ENCODE measurements around the gene TPCN1.
A peak's percentile ranks its signal among the peaks of the same experiment; 100 is the strongest.

The TPCN1 gene

GRCh38 chr12:113253532-113254285, 32.4 kb downstream of the TPCN1 start:
- no peak overlapping the region for H3K27ac ChIP-seq (ENCODE audit: low read depth, low read length)

GRCh38 chr12:113254298-113254697, 33.0 kb downstream of the TPCN1 start:
- Histone ChIP-seq H3K4me3 (ENCODE audit: low read depth in 1 of 5, low read length in 5 of 5) (no peak overlapping the region), H3K9ac (ENCODE audit: low read length in 5 of 5) (no peak overlapping the region), H3K9me3 (ENCODE audit: control insufficient read depth in 5 of 5, low read length in 5 of 5) (peaks cover 2 to 17% (median 7%) of the 10 kb centered on the region in 5 donors), H3K27me3 (ENCODE audit: control insufficient read depth in 5 of 5, insufficient read depth in 4 of 5, low read length in 5 of 5) (no peaks in the 10 kb centered on the region), H3K4me1 (ENCODE audit: control insufficient read depth in 5 of 5, insufficient read depth in 5 of 5, low read length in 5 of 5) (peaks cover 2 to 10% (median 8%) of the 10 kb centered on the region in 5 donors), H3K36me3 (ENCODE audit: control insufficient read depth in 5 of 5, insufficient read depth in 5 of 5, low read length in 5 of 5) (peaks cover 3 to 39% (median 22%) of the 10 kb centered on the region in 5 donors), H3K27ac (ENCODE audit: low read depth, low read length) (no peak overlapping the region)

More at GRCh38 chr12:113253532-113254285, 32.4 kb downstream of the TPCN1 start:
- Histone ChIP-seq H3K36me3 (ENCODE audit: control insufficient read depth in 5 of 5, insufficient read depth in 5 of 5, low read length in 5 of 5) (peaks cover 3 to 44% (median 28%) of the 10 kb centered on the region in 5 donors), H3K4me1 (ENCODE audit: control insufficient read depth in 5 of 5, insufficient read depth in 5 of 5, low read length in 5 of 5) (peaks cover 0 to 4% (median 2%) of the 10 kb centered on the region in 5 donors), H3K9ac (ENCODE audit: low read length in 5 of 5) (no peak overlapping the region), H3K27me3 (ENCODE audit: control insufficient read depth in 5 of 5, insufficient read depth in 4 of 5, low read length in 5 of 5) (no peaks in the 10 kb centered on the region), H3K4me3 (ENCODE audit: low read depth in 1 of 5, low read length in 5 of 5) (no peak overlapping the region), H3K9me3 (ENCODE audit: control insufficient read depth in 5 of 5, low read length in 5 of 5) (peaks cover 2 to 17% (median 7%) of the 10 kb centered on the region in 5 donors)

DNA sequence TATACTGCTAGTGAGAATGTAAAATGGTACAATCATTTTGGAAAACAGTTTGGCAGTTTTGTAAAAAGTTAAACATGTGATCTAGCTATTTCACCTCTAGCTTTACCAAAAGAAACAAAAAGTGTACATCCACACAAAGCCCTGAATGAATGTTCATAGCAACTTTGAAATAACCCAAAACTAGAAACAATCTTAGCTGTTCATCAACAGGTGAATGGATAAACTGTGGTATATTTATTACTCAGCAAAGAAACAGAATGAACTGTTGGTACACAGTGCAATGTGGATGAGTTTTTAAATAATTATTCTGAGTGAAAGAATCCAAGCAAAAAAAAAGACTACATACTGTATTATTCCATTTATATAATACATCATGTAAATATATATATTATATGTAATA, 36.3 kb downstream of the TPCN1 start:
- peaks cover 13 to 36% (median 30%) of the 10 kb centered on the region in 5 donors for H3K4me1 ChIP-seq (ENCODE audit: control insufficient read depth in 5 of 5, insufficient read depth in 5 of 5, low read length in 5 of 5)

DNA sequence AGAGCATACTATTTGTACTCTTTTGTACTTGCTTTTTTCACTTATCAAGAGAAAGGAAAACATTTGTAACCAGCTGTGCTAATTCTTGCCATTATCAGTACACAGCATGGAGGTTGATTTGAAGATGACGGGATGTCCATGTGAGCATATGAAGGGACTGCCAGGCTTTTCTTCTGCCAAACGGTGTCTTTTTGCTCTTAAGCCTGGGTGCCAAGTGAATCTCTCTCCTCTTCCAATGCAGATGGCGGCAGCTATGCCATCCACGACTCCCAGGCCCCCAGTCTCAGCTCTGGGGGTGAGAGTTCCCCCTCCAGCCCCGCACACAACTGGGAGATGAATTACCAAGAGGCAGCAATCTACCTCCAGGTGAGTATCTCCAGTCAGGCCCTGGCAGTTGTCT, 38.9 kb downstream of the TPCN1 start:
- Histone ChIP-seq H3K27me3 (ENCODE audit: control insufficient read depth in 5 of 5, insufficient read depth in 4 of 5, low read length in 5 of 5) (no peaks in the 10 kb centered on the region), H3K36me3 (ENCODE audit: control insufficient read depth in 5 of 5, insufficient read depth in 5 of 5, low read length in 5 of 5) (peaks cover 0 to 16% (median 6%) of the 10 kb centered on the region in 5 donors), H3K9ac (ENCODE audit: low read length in 5 of 5) (no peak overlapping the region), H3K4me3 (ENCODE audit: low read depth in 1 of 5, low read length in 5 of 5) (no peak overlapping the region), H3K27ac (ENCODE audit: low read depth, low read length) (peak overlapping the region; percentile 52), H3K4me1 (ENCODE audit: control insufficient read depth in 5 of 5, insufficient read depth in 5 of 5, low read length in 5 of 5) (peaks cover 14 to 39% (median 33%) of the 10 kb centered on the region in 5 donors), H3K9me3 (ENCODE audit: control insufficient read depth in 5 of 5, low read length in 5 of 5) (no peaks in the 10 kb centered on the region)

More for the DNA sequence above, 36.3 kb downstream of the TPCN1 start:
- Histone ChIP-seq H3K36me3 (ENCODE audit: control insufficient read depth in 5 of 5, insufficient read depth in 5 of 5, low read length in 5 of 5) (peaks cover 3 to 16% (median 7%) of the 10 kb centered on the region in 5 donors), H3K27ac (ENCODE audit: low read depth, low read length) (no peak overlapping the region), H3K27me3 (ENCODE audit: control insufficient read depth in 5 of 5, insufficient read depth in 4 of 5, low read length in 5 of 5) (no peaks in the 10 kb centered on the region), H3K9ac (ENCODE audit: low read length in 5 of 5) (no peak overlapping the region), H3K9me3 (ENCODE audit: control insufficient read depth in 5 of 5, low read length in 5 of 5) (peaks cover 2 to 14% (median 7%) of the 10 kb centered on the region in 5 donors), H3K4me3 (ENCODE audit: low read depth in 1 of 5, low read length in 5 of 5) (no peak overlapping the region)

DNA sequence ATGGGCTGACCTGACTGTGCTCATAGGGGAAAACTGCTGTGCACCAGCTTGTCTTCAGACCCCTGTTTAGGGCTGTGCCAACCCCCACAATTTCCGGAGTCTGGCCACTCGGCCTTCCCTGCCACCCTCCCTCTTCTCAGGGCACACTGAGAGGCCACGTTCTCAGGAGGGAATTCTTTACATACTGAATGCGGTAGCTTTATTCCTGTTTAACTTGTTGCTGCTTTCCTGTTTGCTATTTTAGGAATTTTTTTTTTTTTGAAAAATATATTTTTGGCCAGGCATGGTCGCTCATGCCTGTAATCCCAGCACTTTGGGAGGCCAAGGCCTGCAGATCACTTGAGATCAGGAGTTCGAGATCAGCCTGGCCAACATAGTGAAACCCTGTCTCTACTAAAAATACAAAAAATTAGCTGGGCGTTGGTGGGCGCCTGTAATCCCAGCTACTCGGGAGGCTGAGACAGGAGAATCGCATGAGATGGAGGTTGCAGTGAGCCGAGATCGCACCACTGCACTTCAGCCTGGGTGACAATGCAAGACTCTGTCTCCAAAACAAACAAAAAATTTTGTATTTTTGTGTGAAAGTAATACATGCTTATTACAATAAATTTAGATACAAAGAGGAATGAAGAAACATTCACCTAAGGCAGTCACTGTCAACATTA, 39.5 kb downstream of the TPCN1 start:
- peaks cover 14 to 39% (median 33%) of the 10 kb centered on the region in 5 donors for H3K4me1 ChIP-seq (ENCODE audit: control insufficient read depth in 5 of 5, insufficient read depth in 5 of 5, low read length in 5 of 5)
- peaks cover 0 to 22% (median 8%) of the 10 kb centered on the region in 5 donors for H3K36me3 ChIP-seq (ENCODE audit: control insufficient read depth in 5 of 5, insufficient read depth in 5 of 5, low read length in 5 of 5)
- no peak overlapping the region for H3K9ac ChIP-seq (ENCODE audit: low read length in 5 of 5)

GRCh38 chr12:113261847-113262470, 40.7 kb downstream of the TPCN1 start:
- no peaks in the 10 kb centered on the region for H3K27me3 ChIP-seq (ENCODE audit: control insufficient read depth in 5 of 5, insufficient read depth in 4 of 5, low read length in 5 of 5)
- H3K9me3 ChIP-seq (ENCODE audit: control insufficient read depth in 5 of 5, low read length in 5 of 5), result no peaks in the 10 kb centered on the region
- H3K9ac ChIP-seq (ENCODE audit: low read length in 5 of 5), result peak overlapping the region in 1 of 5 donors; percentile 35
- peaks cover 14 to 39% (median 33%) of the 10 kb centered on the region in 5 donors for H3K4me1 ChIP-seq (ENCODE audit: control insufficient read depth in 5 of 5, insufficient read depth in 5 of 5, low read length in 5 of 5)
- peaks cover 0 to 34% (median 20%) of the 10 kb centered on the region in 5 donors for H3K36me3 ChIP-seq (ENCODE audit: control insufficient read depth in 5 of 5, insufficient read depth in 5 of 5, low read length in 5 of 5)
- no peak overlapping the region for H3K4me3 ChIP-seq (ENCODE audit: low read depth in 1 of 5, low read length in 5 of 5)
- peak overlapping the region; percentile 37 for H3K27ac ChIP-seq (ENCODE audit: low read depth, low read length)

More for the DNA sequence above, 39.5 kb downstream of the TPCN1 start:
- Histone ChIP-seq H3K9me3 (ENCODE audit: control insufficient read depth in 5 of 5, low read length in 5 of 5) (no peaks in the 10 kb centered on the region), H3K4me3 (ENCODE audit: low read depth in 1 of 5, low read length in 5 of 5) (no peak overlapping the region), H3K27ac (ENCODE audit: low read depth, low read length) (peak overlapping the region; percentile 52), H3K27me3 (ENCODE audit: control insufficient read depth in 5 of 5, insufficient read depth in 4 of 5, low read length in 5 of 5) (no peaks in the 10 kb centered on the region)

DNA sequence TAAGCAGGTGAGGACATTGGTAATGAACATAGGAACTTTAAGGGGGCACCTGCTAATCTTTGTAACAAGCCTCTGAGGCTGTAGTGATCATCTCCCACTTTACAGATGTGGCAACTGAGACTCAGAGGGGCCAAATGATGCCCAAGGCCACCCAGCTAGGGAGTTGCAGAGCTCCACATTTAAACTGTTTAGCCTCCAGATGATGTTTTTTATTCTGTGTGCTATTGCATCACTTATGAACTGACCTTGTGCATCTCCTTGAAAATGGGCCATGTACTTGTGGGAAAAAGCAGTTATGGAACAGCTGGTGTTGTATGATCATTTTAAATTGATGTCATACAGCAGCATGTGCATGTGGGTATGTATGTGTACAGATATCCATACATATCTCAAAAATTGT, 41.4 kb downstream of the TPCN1 start:
- peaks cover 0 to 39% (median 24%) of the 10 kb centered on the region in 5 donors for H3K36me3 ChIP-seq (ENCODE audit: control insufficient read depth in 5 of 5, insufficient read depth in 5 of 5, low read length in 5 of 5)
- no peak overlapping the region for H3K4me3 ChIP-seq (ENCODE audit: low read depth in 1 of 5, low read length in 5 of 5)
- H3K9me3 ChIP-seq (ENCODE audit: control insufficient read depth in 5 of 5, low read length in 5 of 5), result no peaks in the 10 kb centered on the region
- H3K4me1 ChIP-seq (ENCODE audit: control insufficient read depth in 5 of 5, insufficient read depth in 5 of 5, low read length in 5 of 5), result peaks cover 14 to 39% (median 33%) of the 10 kb centered on the region in 5 donors
- peak overlapping the region; percentile 37 for H3K27ac ChIP-seq (ENCODE audit: low read depth, low read length)
- H3K9ac ChIP-seq (ENCODE audit: low read length in 5 of 5), result no peak overlapping the region
- H3K27me3 ChIP-seq (ENCODE audit: control insufficient read depth in 5 of 5, insufficient read depth in 4 of 5, low read length in 5 of 5), result no peaks in the 10 kb centered on the region

GRCh38 chr12:113263431-113263963, 42.2 kb downstream of the TPCN1 start:
- no peaks in the 10 kb centered on the region for H3K9me3 ChIP-seq (ENCODE audit: control insufficient read depth in 5 of 5, low read length in 5 of 5)

DNA sequence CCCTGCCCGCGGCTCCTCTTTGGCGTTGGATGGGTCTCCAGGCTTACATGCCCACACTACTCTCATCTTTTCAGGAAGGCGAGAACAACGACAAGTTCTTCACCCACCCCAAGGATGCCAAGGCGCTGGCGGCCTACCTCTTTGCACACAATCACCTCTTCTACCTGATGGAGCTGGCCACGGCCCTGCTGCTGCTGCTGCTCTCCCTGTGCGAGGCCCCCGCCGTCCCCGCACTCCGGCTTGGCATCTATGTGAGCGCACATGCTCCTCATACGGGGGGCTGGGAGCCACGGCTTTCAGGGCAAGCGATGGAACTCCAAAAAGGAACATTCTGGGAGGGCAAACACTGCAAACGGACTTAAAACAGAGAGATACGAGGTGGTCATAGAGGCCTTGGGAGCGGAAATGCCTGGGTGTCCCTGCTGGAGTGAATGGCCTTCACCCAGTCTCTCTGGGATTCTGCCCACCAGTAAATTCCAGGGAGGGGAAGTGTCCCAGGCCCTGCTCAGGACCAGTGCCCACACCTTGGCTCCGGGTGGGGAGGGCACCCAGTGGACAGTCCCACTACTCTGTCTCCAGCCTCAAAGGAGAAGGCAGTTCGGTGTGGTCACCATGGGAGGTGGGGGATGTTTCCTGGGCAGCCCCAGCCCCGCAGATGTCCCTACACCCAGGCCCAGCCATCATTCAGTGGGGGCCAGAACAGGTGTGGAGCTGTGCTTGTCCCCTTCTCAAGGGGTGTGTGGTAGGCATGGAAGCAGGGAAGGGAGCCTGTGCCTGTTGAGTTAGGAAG, 45.0 kb downstream of the TPCN1 start:
- H3K4me3 ChIP-seq (ENCODE audit: low read depth in 1 of 5, low read length in 5 of 5), result no peak overlapping the region
- H3K27ac ChIP-seq (ENCODE audit: low read depth, low read length), result no peak overlapping the region
- no peaks in the 10 kb centered on the region for H3K27me3 ChIP-seq (ENCODE audit: control insufficient read depth in 5 of 5, insufficient read depth in 4 of 5, low read length in 5 of 5)
- H3K9ac ChIP-seq (ENCODE audit: low read length in 5 of 5), result no peak overlapping the region
- H3K4me1 ChIP-seq (ENCODE audit: control insufficient read depth in 5 of 5, insufficient read depth in 5 of 5, low read length in 5 of 5), result peaks cover 4 to 20% (median 17%) of the 10 kb centered on the region in 5 donors
- peaks cover 0 to 60% (median 45%) of the 10 kb centered on the region in 5 donors for H3K36me3 ChIP-seq (ENCODE audit: control insufficient read depth in 5 of 5, insufficient read depth in 5 of 5, low read length in 5 of 5)
- H3K9me3 ChIP-seq (ENCODE audit: control insufficient read depth in 5 of 5, low read length in 5 of 5), result no peaks in the 10 kb centered on the region

More at GRCh38 chr12:113263431-113263963, 42.2 kb downstream of the TPCN1 start:
- Histone ChIP-seq H3K4me3 (ENCODE audit: low read depth in 1 of 5, low read length in 5 of 5) (no peak overlapping the region), H3K4me1 (ENCODE audit: control insufficient read depth in 5 of 5, insufficient read depth in 5 of 5, low read length in 5 of 5) (peaks cover 14 to 37% (median 33%) of the 10 kb centered on the region in 5 donors), H3K27ac (ENCODE audit: low read depth, low read length) (no peak overlapping the region), H3K36me3 (ENCODE audit: control insufficient read depth in 5 of 5, insufficient read depth in 5 of 5, low read length in 5 of 5) (peaks cover 0 to 47% (median 32%) of the 10 kb centered on the region in 5 donors), H3K9ac (ENCODE audit: low read length in 5 of 5) (no peak overlapping the region), H3K27me3 (ENCODE audit: control insufficient read depth in 5 of 5, insufficient read depth in 4 of 5, low read length in 5 of 5) (no peaks in the 10 kb centered on the region)
